Adipocyte (in vitro differentiated cells): ENCODE data around the gene ZNF879.

Experiments
- DNase-seq: peaks from one replicate; pipeline ENCODE4 v3.0.0-alpha.2; 2015; ENCODE audit warnings: low read depth
- H3K27me3 ChIP-seq: replicated peaks from 2 replicates; pipeline ENCODE4 v1.7.0; 2013; ENCODE audit warnings: mild to moderate bottlenecking, low read length, moderate library complexity; ENCODE audit not compliant: control insufficient read depth, insufficient read depth
- H3K36me3 ChIP-seq: 2 replicates; pipeline ENCODE4 v1.7.0; 2013; ENCODE audit warnings: low read length, mild to moderate bottlenecking, moderate library complexity; ENCODE audit not compliant: control insufficient read depth, insufficient read depth, severe bottlenecking
- H3K4me1 ChIP-seq: 2 replicates; pipeline ENCODE4 v1.7.0; 2013; ENCODE audit warnings: mild to moderate bottlenecking, low read length, moderate library complexity; ENCODE audit not compliant: control insufficient read depth, insufficient read depth
- H3K4me3 ChIP-seq: 2 replicates; pipeline ENCODE4 v1.7.0; 2013; ENCODE audit warnings: mild to moderate bottlenecking, low read length, moderate library complexity
- H3K9ac ChIP-seq: 2 replicates; pipeline ENCODE4 v1.7.0; 2013; ENCODE audit warnings: mild to moderate bottlenecking, low read length, moderate library complexity
- H3K9me3 ChIP-seq: 2 replicates; pipeline ENCODE4 v1.7.0; 2013; ENCODE audit warnings: mild to moderate bottlenecking, low read length, moderate library complexity; ENCODE audit not compliant: control insufficient read depth

The ZNF879 gene

DNA sequence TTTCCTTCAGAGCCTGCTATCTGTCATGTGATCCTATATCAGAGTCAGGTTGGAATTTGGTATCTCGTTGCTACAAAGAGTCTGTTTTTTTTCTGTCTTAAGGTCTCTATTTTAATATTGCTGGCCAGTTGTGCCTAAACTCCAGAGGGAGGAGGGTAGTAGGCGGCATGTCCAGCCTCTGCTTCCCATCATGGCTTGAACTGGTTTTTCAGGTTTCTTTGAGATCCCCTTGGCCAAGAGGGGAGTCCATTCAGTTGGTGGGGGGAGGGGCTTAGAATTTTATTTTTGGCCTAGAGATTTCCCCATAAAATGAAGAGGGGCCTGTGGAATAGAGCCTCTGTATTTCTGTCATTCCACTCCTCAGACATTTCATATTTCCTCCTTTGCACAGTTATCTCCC lies 21.2 kb downstream of the ZNF879 start:
- DNase-seq: no peak
- Histone ChIP-seq H3K9ac (no peak overlapping the region), H3K27me3 (no peaks in the 10 kb centered on the region), H3K4me3 (no peak overlapping the region), H3K36me3 (no peaks in the 10 kb centered on the region), H3K9me3 (peaks cover 24% of the 10 kb centered on the region), H3K4me1 (no peaks in the 10 kb centered on the region)

DNA sequence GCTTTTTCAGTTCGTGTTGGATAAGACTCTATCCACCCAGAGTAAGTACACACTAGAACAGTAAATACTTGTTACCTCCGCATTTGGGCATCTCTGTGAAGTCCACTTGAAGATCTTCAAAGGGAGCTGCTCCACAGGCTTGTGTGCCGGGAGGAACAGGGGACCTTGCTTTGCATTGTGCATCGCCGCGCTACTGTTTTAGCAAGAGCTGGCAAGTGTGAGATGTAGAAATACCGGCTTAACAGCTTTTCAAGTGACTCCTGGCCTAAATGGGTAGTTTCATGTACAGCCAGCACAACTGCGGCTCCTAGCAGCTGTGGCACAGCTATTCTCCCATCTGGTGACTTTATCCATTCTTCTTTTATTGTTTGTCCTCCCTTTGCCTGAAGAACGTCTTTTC lies 28.2 kb downstream of the ZNF879 start:
- H3K36me3 ChIP-seq: no peaks in the 10 kb centered on the region
- no peaks in the 10 kb centered on the region for H3K4me1 ChIP-seq
- DNase-seq: no peak
- no peak overlapping the region for H3K9ac ChIP-seq
- H3K27me3 ChIP-seq: no peaks in the 10 kb centered on the region
- no peak overlapping the region for H3K4me3 ChIP-seq
- H3K9me3 ChIP-seq: peaks cover 31% of the 10 kb centered on the region

DNA sequence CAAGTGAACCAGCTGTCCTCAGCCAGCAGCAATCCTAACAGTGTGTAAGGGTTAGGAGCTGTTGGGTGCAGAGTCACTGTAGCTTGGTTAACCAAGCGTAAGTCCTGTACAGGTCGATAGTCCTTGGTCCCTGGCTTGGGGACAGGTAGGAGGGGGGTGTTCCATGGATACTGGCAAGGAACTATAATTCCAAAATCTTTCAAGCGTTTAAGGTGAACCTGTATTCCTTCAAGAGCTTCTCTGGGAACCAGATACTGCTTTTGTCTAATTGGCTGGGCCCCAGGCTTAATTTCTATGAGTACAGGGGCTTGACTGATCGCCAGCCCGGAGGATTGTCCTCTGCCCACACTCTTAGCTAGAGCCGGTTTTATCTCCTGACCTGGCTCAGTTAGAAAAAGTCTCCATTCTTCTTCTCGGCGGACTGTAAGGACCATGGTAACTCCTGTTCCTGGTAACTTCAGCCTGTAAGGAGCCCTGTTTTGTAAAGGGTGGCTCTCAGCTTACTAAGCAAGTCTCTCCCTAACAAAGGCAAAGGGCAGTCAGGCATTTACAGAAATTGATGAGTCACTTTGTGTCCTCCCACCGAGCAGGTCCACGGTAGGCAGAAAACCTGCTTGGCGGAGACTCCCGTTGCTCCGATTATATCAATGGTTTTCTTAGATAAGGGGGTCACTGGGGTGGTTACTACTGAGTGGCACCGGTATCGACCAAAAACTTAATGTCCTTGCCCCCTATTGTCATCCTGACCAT lies 30.6 kb downstream of the ZNF879 start:
- Histone ChIP-seq H3K9ac (no peak overlapping the region), H3K9me3 (peaks cover 21% of the 10 kb centered on the region), H3K27me3 (no peaks in the 10 kb centered on the region), H3K36me3 (no peaks in the 10 kb centered on the region), H3K4me1 (no peaks in the 10 kb centered on the region), H3K4me3 (no peak overlapping the region)
- DNase-seq: no peak

DNA sequence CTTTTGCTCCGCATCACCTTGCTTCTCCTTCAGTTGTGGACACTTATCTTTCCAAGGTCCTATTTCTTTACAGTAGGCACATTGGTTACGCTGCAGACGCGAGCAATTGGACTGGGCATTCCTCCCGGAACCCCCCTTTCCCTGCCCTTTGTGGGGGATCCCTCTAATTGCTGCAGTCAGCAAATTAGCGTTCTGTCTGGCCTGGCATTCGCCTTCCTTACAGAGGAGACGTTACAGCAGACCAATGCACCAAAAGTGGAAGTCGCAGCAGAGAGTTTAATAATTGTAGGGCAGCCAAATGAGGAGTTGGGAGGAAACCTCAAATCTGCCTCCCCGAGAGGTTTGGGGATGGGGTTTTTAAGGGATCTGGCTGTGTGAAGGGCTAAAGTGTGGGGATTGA lies 31.3 kb downstream of the ZNF879 start:
- Histone ChIP-seq H3K4me3 (no peak overlapping the region), H3K27me3 (no peaks in the 10 kb centered on the region), H3K4me1 (peaks cover 4% of the 10 kb centered on the region), H3K9me3 (peaks cover 21% of the 10 kb centered on the region), H3K9ac (no peak overlapping the region), H3K36me3 (no peaks in the 10 kb centered on the region)
- no peak for DNase-seq

DNA sequence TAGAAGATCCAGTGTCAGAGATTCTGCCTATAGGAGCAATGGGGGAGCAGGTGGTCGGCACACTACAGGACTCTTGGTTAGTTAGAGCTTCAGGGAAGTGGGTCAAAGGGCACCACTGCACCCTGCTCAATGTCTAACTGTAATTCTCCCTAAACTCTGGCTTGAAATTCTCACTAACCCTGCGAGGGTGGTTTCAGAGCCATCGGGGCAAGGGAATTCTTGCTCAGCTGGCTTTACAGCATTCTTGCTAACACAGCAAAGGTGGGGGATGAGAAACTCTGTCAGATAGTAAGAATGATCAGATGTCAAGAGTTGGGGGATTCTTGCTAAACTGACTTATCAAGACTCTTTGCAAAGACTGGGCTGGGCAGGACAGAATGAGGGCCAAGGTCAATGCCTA lies 31.8 kb downstream of the ZNF879 start:
- no peak overlapping the region for H3K4me3 ChIP-seq
- H3K9ac ChIP-seq: no peak overlapping the region
- H3K9me3 ChIP-seq: peaks cover 17% of the 10 kb centered on the region
- no peaks in the 10 kb centered on the region for H3K27me3 ChIP-seq
- H3K4me1 ChIP-seq: peaks cover 4% of the 10 kb centered on the region
- H3K36me3 ChIP-seq: no peaks in the 10 kb centered on the region
- no peak for DNase-seq

DNA sequence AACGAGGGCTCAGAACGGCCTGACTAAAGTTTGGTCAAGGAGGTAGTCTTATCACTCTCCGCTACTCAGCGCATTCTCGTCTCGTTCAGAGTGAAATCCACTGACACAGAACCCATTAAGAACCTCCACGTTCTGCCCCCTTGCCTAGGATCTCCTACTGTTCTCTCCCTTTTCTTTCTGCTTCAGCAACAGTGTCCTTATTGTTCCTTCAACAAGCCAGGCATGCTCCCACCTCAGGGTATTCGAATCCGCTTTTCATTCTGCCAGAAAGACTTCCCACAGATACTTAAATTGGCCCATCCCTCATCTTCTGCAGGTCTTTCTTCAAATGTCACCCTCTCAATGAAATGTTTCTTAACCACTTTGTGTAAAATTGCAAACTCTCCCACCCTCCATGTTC lies 32.2 kb downstream of the ZNF879 start:
- Histone ChIP-seq H3K27me3 (no peaks in the 10 kb centered on the region), H3K36me3 (no peaks in the 10 kb centered on the region), H3K4me3 (no peak overlapping the region), H3K9ac (no peak overlapping the region), H3K4me1 (peaks cover 6% of the 10 kb centered on the region), H3K9me3 (peaks cover 13% of the 10 kb centered on the region)
- no peak for DNase-seq

DNA sequence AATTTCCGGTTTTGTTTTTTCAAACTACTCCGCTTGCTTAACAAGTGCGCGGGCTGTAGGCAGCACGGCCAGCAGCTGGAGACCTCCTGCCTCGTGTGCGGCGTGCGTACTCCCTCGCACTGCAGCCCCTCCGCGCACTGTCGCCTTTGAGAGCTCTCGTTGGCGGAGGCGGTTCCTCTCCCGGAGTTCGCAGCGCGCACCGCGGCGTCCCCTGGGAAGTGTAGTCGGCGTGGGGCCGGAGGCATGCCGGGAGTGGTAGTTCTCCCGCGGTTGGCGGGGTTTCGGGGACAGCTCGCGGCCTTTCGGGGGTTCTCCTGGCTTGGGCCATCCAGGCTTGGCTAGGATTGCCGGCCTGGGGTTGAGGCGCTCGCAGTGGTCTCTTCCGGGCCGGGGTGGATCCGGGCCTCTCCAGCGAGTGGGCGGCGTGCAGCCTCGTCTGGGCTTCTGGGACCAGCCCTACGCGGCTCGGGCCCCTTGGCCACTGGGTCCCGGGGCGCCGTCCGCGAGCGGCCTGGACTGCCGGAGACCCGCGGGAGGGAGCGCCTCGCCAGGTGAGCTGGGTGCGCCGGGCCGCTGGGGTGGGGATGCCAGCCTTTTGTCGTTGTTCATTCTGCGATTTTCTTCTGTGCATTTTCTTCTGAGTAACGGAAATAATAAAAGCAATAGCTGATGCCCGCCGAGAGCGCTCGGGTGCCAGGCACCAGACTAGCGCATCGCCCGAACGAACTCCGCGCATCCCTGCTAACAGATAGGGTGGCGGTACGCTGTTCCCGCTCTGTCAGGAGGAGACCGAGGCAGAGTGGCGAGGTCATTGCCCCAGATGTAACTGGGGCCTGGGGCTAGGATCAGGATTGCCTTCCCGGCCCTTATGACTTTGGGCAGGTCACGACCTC lies 36.8 kb downstream of the ZNF879 start, which contains the start of gene ZNF354C:
Gene ZNF354C, plus strand, starts transcription at position 258 of the 893 bp plus-strand sequence. CDS start 1,696 bp downstream, outside the sequence.
- Histone ChIP-seq H3K4me3 (peak within 1 kb of the TSS; percentile 88), H3K9ac (peak within 1 kb of the TSS; percentile 90), H3K36me3 (peaks cover 18% of the 10 kb centered on the region), H3K4me1 (peaks cover 14% of the 10 kb centered on the region), H3K27me3 (no peaks in the 10 kb centered on the region), H3K9me3 (peaks cover 3% of the 10 kb centered on the region)
- peak; percentile 97 for DNase-seq

DNA sequence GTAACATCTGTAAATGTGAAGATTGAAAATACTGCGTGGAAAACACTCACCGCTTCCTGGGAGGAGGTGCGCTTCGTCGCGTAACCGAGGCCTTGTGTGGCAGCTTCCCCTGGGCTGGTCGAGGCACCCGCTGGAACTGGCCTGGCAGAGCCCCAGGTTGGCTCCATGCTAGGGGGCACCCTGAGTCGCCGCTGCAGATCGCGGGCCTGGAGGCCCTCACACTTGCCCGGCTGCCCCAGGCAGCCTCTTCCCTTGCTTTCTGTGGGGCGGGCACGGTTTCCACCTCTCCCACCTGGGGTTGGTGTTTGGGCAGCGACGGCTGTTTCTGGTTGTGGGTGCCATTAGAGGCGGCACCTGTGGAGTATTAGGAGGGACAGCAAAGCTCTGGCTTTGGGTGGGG lies 37.4 kb downstream of the ZNF879 start:
- no peaks in the 10 kb centered on the region for H3K27me3 ChIP-seq
- H3K36me3 ChIP-seq: peaks cover 25% of the 10 kb centered on the region
- peaks cover 14% of the 10 kb centered on the region for H3K4me1 ChIP-seq
- peak overlapping the region; percentile 88 for H3K4me3 ChIP-seq
- no peak for DNase-seq
- H3K9me3 ChIP-seq: peaks cover 8% of the 10 kb centered on the region
- H3K9ac ChIP-seq: peak overlapping the region; percentile 90

DNA sequence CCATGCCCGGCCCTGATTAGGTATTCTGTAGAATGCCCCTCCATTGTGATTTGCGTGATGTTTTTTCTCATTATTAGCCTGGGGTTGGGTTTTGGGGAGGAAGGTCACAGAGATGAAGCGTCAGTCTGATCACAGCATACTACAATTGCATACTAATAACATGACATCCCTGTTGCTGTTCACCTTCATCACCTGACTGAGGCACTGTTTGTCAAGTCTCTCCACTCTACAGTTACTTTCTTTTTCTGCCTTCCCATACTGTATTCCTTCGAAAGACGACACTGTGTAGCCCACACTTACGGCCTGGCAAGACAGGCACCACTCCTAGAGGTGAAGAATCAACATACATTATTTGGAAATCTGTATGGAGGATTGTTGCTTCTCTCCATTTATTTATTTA lies 42.1 kb downstream of the ZNF879 start:
- H3K4me1 ChIP-seq: peaks cover 10% of the 10 kb centered on the region
- no peaks in the 10 kb centered on the region for H3K27me3 ChIP-seq
- DNase-seq: no peak
- H3K4me3 ChIP-seq: no peak overlapping the region
- no peak overlapping the region for H3K9ac ChIP-seq
- peaks cover 42% of the 10 kb centered on the region for H3K9me3 ChIP-seq
- H3K36me3 ChIP-seq: peaks cover 56% of the 10 kb centered on the region

DNA sequence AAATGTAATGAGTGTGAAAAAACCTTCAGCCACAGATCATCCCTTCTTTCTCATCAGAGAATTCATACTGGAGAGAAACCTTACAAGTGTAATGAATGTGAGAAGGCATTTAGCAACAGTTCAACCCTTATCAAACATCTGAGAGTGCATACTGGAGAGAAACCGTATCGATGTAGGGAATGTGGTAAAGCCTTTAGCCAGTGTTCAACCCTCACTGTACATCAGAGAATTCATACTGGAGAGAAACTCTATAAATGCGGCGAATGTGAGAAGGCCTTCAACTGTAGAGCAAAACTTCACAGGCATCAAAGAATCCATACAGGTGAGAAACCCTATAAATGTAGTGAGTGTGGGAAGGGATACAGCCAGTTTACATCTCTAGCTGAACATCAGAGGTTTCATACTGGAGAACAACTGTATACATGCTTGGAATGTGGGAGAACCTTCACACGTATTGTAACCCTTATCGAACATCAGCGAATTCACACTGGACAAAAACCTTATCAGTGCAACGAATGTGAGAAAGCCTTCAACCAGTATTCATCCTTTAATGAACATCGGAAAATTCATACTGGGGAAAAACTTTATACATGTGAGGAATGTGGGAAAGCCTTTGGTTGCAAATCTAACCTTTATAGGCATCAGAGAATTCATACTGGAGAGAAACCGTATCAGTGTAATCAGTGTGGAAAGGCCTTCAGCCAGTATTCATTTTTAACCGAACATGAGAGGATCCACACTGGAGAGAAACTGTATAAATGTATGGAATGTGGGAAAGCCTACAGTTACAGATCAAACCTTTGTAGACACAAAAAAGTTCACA lies 55.8 kb downstream of the ZNF879 start:
- Histone ChIP-seq H3K36me3 (peaks cover 59% of the 10 kb centered on the region), H3K27me3 (no peaks in the 10 kb centered on the region), H3K9me3 (peaks cover 97% of the 10 kb centered on the region), H3K9ac (no peak overlapping the region), H3K4me3 (peak overlapping the region; percentile 58), H3K4me1 (no peaks in the 10 kb centered on the region)
- DNase-seq: no peak

DNA sequence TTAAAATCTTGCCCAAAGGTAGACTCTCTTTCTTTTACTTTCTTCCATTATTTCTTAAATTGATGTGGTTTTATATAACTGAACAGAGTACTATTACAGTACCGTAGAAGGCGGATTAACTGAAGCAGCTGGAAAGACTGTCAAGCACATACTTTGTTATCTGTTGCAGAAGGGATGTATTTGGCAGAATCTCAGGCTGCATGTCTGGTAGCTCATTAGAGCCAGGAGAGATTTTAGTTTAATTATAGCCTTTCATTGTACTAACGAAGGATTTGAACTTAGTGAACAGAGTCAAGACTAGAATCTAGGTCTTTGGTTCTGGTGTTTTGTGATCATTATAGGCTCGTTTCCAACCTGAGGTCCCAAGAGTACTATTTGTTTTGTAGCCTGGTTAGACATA lies 57.1 kb downstream of the ZNF879 start:
- no peaks in the 10 kb centered on the region for H3K4me1 ChIP-seq
- H3K27me3 ChIP-seq: no peaks in the 10 kb centered on the region
- peak overlapping the region; percentile 58 for H3K4me3 ChIP-seq
- H3K36me3 ChIP-seq: peaks cover 54% of the 10 kb centered on the region
- H3K9ac ChIP-seq: no peak overlapping the region
- no peak for DNase-seq
- peaks cover 100% of the 10 kb centered on the region for H3K9me3 ChIP-seq
